ENCODE data around the gene LGR6.

Gene LGR6

DNA sequence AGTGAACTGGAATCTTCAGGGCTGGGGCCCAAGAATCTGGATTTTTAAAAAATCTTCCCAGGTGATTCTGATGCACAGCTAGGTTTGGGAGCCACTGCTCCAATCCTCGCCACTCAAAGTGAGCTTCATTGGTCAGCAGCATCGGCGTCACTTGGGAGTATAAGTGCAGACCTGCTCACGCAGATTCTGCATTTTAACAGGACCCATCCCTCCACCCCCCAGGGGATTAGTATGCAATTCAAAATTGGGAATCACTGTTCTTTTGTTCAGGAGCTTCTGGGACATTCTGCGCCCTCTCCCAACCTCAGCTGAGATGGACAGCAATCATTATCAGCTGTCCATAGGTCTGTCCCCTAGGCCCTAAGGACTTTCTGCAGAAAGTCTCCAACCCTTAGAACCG is 53.5 kb downstream of the LGR6 start:
- TF ChIP-seq, protein P1, sequence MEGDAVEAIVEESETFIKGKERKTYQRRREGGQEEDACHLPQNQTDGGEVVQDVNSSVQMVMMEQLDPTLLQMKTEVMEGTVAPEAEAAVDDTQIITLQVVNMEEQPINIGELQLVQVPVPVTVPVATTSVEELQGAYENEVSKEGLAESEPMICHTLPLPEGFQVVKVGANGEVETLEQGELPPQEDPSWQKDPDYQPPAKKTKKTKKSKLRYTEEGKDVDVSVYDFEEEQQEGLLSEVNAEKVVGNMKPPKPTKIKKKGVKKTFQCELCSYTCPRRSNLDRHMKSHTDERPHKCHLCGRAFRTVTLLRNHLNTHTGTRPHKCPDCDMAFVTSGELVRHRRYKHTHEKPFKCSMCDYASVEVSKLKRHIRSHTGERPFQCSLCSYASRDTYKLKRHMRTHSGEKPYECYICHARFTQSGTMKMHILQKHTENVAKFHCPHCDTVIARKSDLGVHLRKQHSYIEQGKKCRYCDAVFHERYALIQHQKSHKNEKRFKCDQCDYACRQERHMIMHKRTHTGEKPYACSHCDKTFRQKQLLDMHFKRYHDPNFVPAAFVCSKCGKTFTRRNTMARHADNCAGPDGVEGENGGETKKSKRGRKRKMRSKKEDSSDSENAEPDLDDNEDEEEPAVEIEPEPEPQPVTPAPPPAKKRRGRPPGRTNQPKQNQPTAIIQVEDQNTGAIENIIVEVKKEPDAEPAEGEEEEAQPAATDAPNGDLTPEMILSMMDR (IDR thresholded peaks at IDR 0.05; ENCODE audit: low read depth, low read length, missing control alignments), result no peak
- DNase-seq (ENCODE audit: low read depth), result no peak
- in situ Hi-C loops (cut with HindIII; ENCODE audit: low sequenced_read_pairs), result no loop called here
- H3K4me3 ChIP-seq (ENCODE audit: low read depth, low read length), result no peak overlapping the region

DNA sequence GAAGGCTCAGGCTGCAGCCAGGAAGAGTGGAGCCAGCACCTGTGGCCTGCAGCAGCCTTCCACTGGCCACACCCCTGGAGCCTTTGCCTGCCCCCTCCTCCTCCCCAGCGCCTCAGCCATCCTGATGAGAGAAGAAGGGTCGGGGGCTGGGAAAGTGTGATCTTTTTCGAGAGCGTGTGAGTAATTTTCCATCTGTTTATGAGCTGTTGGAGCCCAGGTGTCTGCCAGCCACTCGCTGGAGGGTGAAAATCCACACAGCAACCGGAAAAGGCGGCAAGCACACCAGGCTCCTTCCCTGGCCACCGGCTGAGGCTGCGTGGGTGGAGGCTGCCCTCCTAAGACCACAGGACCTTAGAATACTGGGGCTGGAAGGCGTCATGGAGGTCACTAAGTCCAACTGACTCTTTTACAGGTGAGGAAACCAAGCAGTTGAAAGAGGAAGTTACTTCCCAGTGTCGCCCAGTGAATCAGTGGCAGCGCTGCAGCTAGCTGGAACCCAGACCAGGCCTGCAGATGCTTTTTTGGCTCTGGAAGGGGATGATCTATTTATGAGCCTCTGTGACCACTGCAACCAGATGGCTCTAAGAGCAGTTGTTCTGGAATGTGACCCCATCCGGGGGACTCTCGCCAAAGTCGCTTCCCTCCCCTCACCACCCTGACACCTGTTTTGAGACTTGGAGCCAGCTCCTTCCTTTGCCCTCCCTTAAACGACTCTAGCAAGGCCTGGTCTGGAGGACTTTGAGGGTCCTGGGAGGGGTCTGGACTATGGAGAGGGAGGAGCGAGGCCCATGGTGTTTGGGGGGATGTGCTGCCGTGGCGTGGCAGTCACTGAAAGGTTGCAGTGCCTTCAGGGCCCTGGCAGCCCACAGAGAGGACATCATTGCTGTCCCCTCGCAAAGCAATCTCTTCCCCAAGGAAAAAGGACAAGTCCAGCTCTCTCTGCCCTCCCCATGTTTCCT is 54.5 kb downstream of the LGR6 start:
- no peak overlapping the region for H3K4me3 ChIP-seq (ENCODE audit: low read depth, low read length)
- in situ Hi-C loops (cut with HindIII; ENCODE audit: low sequenced_read_pairs), result no loop called here
- DNase-seq (ENCODE audit: low read depth), result no peak
- TF ChIP-seq, protein P1 (IDR thresholded peaks at IDR 0.05; ENCODE audit: low read depth, low read length, missing control alignments), result no peak

DNA sequence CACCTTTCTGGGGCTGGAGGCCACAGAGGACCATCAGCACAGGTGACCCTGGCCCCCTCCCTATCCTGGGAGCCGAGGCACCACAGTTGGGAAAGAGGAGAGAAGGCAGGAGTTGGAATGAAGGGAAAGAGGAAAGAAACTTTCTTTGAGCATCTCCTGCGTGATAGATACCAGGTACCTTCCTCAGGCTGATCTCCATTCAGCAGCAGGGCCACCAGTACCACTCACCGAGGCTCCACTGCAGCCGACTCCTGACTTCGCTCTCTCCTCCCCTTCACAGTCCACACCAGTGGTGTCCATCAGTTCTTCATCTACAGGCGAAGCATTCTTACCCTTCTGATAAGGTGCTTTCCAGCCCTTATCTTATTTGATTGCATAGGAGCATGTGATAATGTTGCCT is 55.3 kb downstream of the LGR6 start:
- in situ Hi-C loops (cut with HindIII; ENCODE audit: low sequenced_read_pairs), result no loop called here
- TF ChIP-seq, protein P1 (IDR thresholded peaks at IDR 0.05; ENCODE audit: low read depth, low read length, missing control alignments), result no peak
- no peak overlapping the region for H3K4me3 ChIP-seq (ENCODE audit: low read depth, low read length)
- DNase-seq (ENCODE audit: low read depth), result no peak

DNA sequence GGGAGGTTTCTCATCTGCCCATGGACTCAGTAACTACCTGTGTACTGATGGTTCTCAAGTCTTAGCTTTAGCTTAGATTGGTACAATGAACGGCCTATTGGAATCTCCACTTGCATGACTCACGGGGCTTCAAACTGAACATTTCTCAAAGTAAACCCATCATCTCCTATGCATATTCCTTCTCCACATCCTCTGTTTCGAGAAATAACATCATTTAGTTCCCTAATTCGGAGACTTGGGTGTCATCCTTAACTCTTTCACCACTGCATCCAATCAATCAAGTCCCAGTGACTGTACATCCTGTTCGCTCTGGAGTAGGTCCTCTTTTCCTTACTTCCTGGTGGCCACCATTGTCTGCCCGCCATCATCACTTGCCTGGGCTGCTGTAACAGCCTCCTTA is 55.8 kb downstream of the LGR6 start:
- no peak overlapping the region for H3K4me3 ChIP-seq (ENCODE audit: low read depth, low read length)
- TF ChIP-seq, protein P1 (IDR thresholded peaks at IDR 0.05; ENCODE audit: low read depth, low read length, missing control alignments), result no peak
- DNase-seq (ENCODE audit: low read depth), result no peak
- in situ Hi-C loops (cut with HindIII; ENCODE audit: low sequenced_read_pairs), result no loop called here

DNA sequence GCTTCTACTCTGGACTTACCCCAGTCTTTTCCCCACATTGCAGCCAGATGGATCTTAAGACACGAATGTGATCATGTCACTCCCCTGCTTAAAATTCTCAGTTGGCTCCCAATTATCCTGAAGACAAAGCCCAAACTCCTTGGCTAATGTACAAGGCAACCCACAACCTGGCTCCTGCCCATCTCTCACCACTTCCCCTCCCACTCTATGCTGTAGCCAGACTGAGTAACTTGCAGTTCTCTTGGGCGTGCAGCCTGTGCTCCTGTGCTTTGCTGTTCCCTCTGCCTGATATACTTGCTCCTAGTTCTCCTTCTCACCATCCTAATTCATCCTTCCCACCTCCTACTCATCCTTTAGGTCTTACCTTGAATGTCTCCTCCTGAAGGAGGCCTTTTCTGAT is 56.2 kb downstream of the LGR6 start:
- no peak overlapping the region for H3K4me3 ChIP-seq (ENCODE audit: low read depth, low read length)
- TF ChIP-seq, protein P1 (IDR thresholded peaks at IDR 0.05; ENCODE audit: low read depth, low read length, missing control alignments), result no peak
- peak; percentile 76 for DNase-seq (ENCODE audit: low read depth)
- in situ Hi-C loops (cut with HindIII; ENCODE audit: low sequenced_read_pairs), result no loop called here

DNA sequence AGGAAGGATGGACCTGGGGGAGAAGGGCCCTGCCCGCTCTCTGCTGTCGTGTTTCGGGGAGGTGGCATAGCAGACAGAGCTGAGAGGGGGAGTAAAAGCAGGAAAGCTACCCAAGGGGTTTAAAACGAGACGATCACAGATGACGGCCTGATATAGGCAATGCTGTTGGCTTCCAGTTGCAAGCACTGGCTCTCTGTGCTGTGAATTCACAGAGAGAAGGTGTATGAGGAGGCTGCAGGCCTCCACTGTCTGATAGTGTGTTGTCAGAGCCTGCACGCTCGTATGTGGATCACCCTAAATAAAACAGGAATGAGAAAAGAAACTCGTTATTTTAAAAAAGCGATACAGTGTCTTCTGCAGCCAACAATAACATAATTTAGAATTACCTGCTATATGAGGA is 57.4 kb downstream of the LGR6 start:
- TF ChIP-seq, protein P1 (IDR thresholded peaks at IDR 0.05; ENCODE audit: low read depth, low read length, missing control alignments), result no peak
- in situ Hi-C loops (cut with HindIII; ENCODE audit: low sequenced_read_pairs), result no loop called here
- H3K4me3 ChIP-seq (ENCODE audit: low read depth, low read length), result no peak overlapping the region
- no peak for DNase-seq (ENCODE audit: low read depth)
